Measurements from ENCODE around the gene KCNQ1OT1.

DNA sequence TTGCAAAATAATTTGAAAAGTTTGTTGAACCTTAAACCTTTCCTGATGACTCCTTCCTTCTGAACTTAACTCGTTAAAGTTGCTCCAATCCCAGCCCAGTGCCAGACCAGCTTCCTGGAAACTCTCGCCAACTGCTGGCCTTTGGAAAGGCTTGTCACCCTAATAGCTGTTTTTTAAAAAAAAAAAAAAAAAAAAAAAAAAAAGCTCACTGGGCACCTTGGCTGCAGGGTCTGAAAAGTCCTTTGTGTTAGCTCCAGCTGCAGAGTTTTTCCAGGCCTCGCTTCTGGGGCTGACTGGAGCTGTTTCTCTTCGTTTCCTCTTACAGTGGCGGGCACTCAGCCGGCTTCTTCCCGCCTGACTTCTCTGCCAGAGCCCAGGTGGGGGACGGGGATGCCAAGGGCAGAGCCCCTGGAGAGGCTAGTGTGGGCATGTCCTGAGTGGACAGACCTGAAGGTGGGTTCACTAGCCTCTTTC is 25.1 kb downstream of the KCNQ1OT1 start:
- TF ChIP-seq POLR2AphosphoS5 (IDR thresholded peaks at IDR 0.05): no peak
- no peak for TF ChIP-seq CTCF (IDR thresholded peaks at IDR 0.05)
